GM10248 (cell line): ENCODE data around the gene OPRD1.

ENCODE experiments used
- CTCF ChIA-PET: fragments of 300-600 bp; sonication (Branson Sonifier 250); formaldehyde crosslinking; extraction: SDS; loops from one replicate; lab custom pipeline; 2021; ENCODE audit warnings: antibody characterized with exemption; lab: Yijun Ruan, JAX
- POLR2A ChIA-PET: fragments of 350-650 bp; sonication (Branson Sonifier 250); formaldehyde crosslinking; extraction: SDS; loops from one replicate; lab custom pipeline; 2020; ENCODE audit warnings: antibody characterized with exemption; lab: Yijun Ruan, JAX
- DNase-seq: peaks from one replicate; pipeline ENCODE4 v3.0.0; 2012; ENCODE audit errors: extremely low spot score
- CTCF ChIP-seq: IDR thresholded peaks from 2 replicates; pipeline ENCODE4 v1.5.1; 2012; ENCODE audit warnings: mild to moderate bottlenecking, low read depth; ENCODE audit errors: extremely low read depth, missing control alignments, control extremely low read depth

The OPRD1 gene

GRCh38 chr1:28807986-28808385, 4.0 kb upstream of the OPRD1 start:
- ChIA-PET CTCF (interaction anchor here (1.1 kb wide), 1 partner anchor 9 kb away, joined by 3 read pairs; no protein-coding TSS in a partner anchor), POLR2A (no interaction called here)
- no peak for DNase-seq
- no peak for TF ChIP-seq CTCF

GRCh38 chr1:28811369-28811765, 603 bp upstream of the OPRD1 start:
- DNase-seq = no peak

GRCh38 chr1:28812669-28813468, 899 bp downstream of the OPRD1 start:
- ChIA-PET POLR2A (no interaction called here), CTCF (no interaction called here)
- no peak for DNase-seq
- TF ChIP-seq CTCF = no peak

More at GRCh38 chr1:28811369-28811765, 603 bp upstream of the OPRD1 start:
- ChIA-PET POLR2A (no interaction called here), CTCF (no interaction called here)
- no peak for TF ChIP-seq CTCF

- TF ChIP-seq CTCF = no peak
- ChIA-PET CTCF (interaction anchor here (1.2 kb wide), 1 partner anchor 9 kb away, joined by 3 read pairs; no protein-coding TSS in a partner anchor), POLR2A (no interaction called here)
- DNase-seq = no peak
Measured at GRCh38 chr1:28813931-28814465, 2.0 kb downstream of the OPRD1 start.

- CTCF ChIA-PET = interaction anchor here (0.8 to 1.5 kb wide), 5 partner anchors 8 to 62 kb away, joined by 3 to 4 read pairs (median 3); no protein-coding TSS in a partner anchor
- no peak for DNase-seq
- POLR2A ChIA-PET = no interaction called here
Measured at GRCh38 chr1:28815533-28816185, 3.7 kb downstream of the OPRD1 start.

More at GRCh38 chr1:28815533-28816185, 3.7 kb downstream of the OPRD1 start:
- TF ChIP-seq CTCF = no peak
